ENCODE data around the gene HIP1. TPM values are rescaled to one million over a fixed set of nuclear protein-coding genes. Genes with fewer than 3 reads are reported as not detected.
"Not testable (repeated sequence)": the region's sequence is repeated elsewhere in the genome, so short reads cannot be mapped to it uniquely, and the experiment has no call there.

Gene HIP1
- total RNA-seq, 1 donor from 2014 or later, result 1.5 TPM

GRCh38 chr7:75739796-75740672, 1.3 kb upstream of the HIP1 start:
- intact Hi-C loops (cut with micrococcal nuclease), result loop anchor here (5.0 kb wide), 5 partner anchors 252 to 577 kb away; partner anchors contain the start of genes MDH2, STYXL1 and TMEM120A

- intact Hi-C loops (cut with micrococcal nuclease), result loop anchor here (1.0 to 5.0 kb wide), 8 partner anchors 139 to 578 kb away; partner anchors contain the start of genes MDH2, STYXL1 and TMEM120A
Measured at GRCh38 chr7:75738975-75739795, 444 bp upstream of the HIP1 start.

GRCh38 chr7:75737856-75738603, 711 bp downstream of the HIP1 start:
- intact Hi-C loops (cut with micrococcal nuclease), result loop anchor here (1.0 to 5.0 kb wide), 8 partner anchors 140 to 579 kb away; partner anchors contain the start of genes MDH2, STYXL1 and TMEM120A

- intact Hi-C loops (cut with micrococcal nuclease), result loop anchor here (5.0 kb wide), 5 partner anchors 257 to 582 kb away; partner anchors contain the start of genes MDH2, STYXL1 and TMEM120A
Measured at GRCh38 chr7:75735581-75736350, 3.0 kb downstream of the HIP1 start.

- intact Hi-C loops (cut with micrococcal nuclease), result loop anchor here (5.0 kb wide), 5 partner anchors 257 to 582 kb away; partner anchors contain the start of genes MDH2, STYXL1 and TMEM120A
Measured at GRCh38 chr7:75734586-75735458, 3.9 kb downstream of the HIP1 start.

- intact Hi-C loops (cut with micrococcal nuclease), result no loop called here
Measured at GRCh38 chr7:75732764-75733630, 5.7 kb downstream of the HIP1 start.

- intact Hi-C loops (cut with micrococcal nuclease), result no loop called here
Measured at GRCh38 chr7:75732016-75732521, 6.7 kb downstream of the HIP1 start.

GRCh38 chr7:75729851-75730274, 8.9 kb downstream of the HIP1 start:
- intact Hi-C loops (cut with micrococcal nuclease), result no loop called here

- intact Hi-C loops (cut with micrococcal nuclease), result no loop called here
Measured at GRCh38 chr7:75727881-75728593, 10.7 kb downstream of the HIP1 start.

GRCh38 chr7:75727351-75727750, 11.4 kb downstream of the HIP1 start:
- intact Hi-C loops (cut with micrococcal nuclease), result not testable (repeated sequence)

- intact Hi-C loops (cut with micrococcal nuclease), result no loop called here
Measured at GRCh38 chr7:75725306-75725705, 13.4 kb downstream of the HIP1 start.

- intact Hi-C loops (cut with micrococcal nuclease), result no loop called here
Measured at GRCh38 chr7:75723444-75723843, 15.3 kb downstream of the HIP1 start.

- intact Hi-C loops (cut with micrococcal nuclease), result no loop called here
Measured at GRCh38 chr7:75722373-75722772, 16.4 kb downstream of the HIP1 start.

GRCh38 chr7:75721922-75722321, 16.8 kb downstream of the HIP1 start:
- intact Hi-C loops (cut with micrococcal nuclease), result not testable (repeated sequence)

- intact Hi-C loops (cut with micrococcal nuclease), result no loop called here
Measured at GRCh38 chr7:75721426-75721825, 17.3 kb downstream of the HIP1 start.

GRCh38 chr7:75719626-75720025, 19.1 kb downstream of the HIP1 start:
- intact Hi-C loops (cut with micrococcal nuclease), result no loop called here

GRCh38 chr7:75718390-75719031, 20.2 kb downstream of the HIP1 start:
- intact Hi-C loops (cut with micrococcal nuclease), result no loop called here
